Ramos (cell line): ENCODE measurements around the gene NLE1.
"Not testable (repeated sequence)": the region's sequence is repeated elsewhere in the genome, so short reads cannot be mapped to it uniquely, and the experiment has no call there.

Experiments used
- in situ Hi-C: fragments of 300-500 bp; cut with MboI; formaldehyde crosslinking; loops from one replicate; pipeline ENCODE4 v1.14.3; 2022; ENCODE audit warnings: low sequenced_read_pairs; ENCODE audit not compliant: unreplicated experiment

The NLE1 gene

GRCh38 chr17:35094902-35095301 lies 47.2 kb downstream of the NLE1 start:
- in situ Hi-C loops = no loop called here

- in situ Hi-C loops = not testable (repeated sequence)
These were observed 51.4 kb downstream of the NLE1 start for GRCh38 chr17:35090707-35091106.

- in situ Hi-C loops = no loop called here
These were observed 52.4 kb downstream of the NLE1 start for GRCh38 chr17:35089586-35090296.

GRCh38 chr17:35088881-35089585 lies 53.1 kb downstream of the NLE1 start:
- in situ Hi-C loops = no loop called here

- in situ Hi-C loops = no loop called here
These were observed 53.7 kb downstream of the NLE1 start for GRCh38 chr17:35088356-35088880.

- in situ Hi-C loops = no loop called here
These were observed 54.3 kb downstream of the NLE1 start for GRCh38 chr17:35087731-35088355.

GRCh38 chr17:35086931-35087573 lies 55.1 kb downstream of the NLE1 start:
- in situ Hi-C loops = no loop called here

- in situ Hi-C loops = no loop called here
These were observed 55.9 kb downstream of the NLE1 start for GRCh38 chr17:35086164-35086563.

- in situ Hi-C loops = no loop called here
These were observed 57.1 kb downstream of the NLE1 start for GRCh38 chr17:35084987-35085386.

GRCh38 chr17:35083071-35083470 lies 59.0 kb downstream of the NLE1 start:
- in situ Hi-C loops = no loop called here

- in situ Hi-C loops = no loop called here
These were observed 59.9 kb downstream of the NLE1 start for GRCh38 chr17:35082073-35082657.

GRCh38 chr17:35081638-35082037 lies 60.5 kb downstream of the NLE1 start:
- in situ Hi-C loops = no loop called here

- in situ Hi-C loops = no loop called here
These were observed 61.6 kb downstream of the NLE1 start for GRCh38 chr17:35080536-35080935.

GRCh38 chr17:35079547-35080423 lies 62.3 kb downstream of the NLE1 start:
- in situ Hi-C loops = no loop called here
